GM19467 (cell line): ENCODE results near the gene SERPINH1.

Source experiments
- ATAC-seq: cut with Tn5 transposase; IDR thresholded peaks from one replicate; pipeline ENCODE4 v1.9.1; 2021; ENCODE audit warnings: mild to moderate bottlenecking, moderate library complexity; ENCODE audit not compliant: unreplicated experiment

SERPINH1 gene

GRCh38 chr11:75554258-75555022 is 7.6 kb upstream of the SERPINH1 start:
- no peak for ATAC-seq

- ATAC-seq: no peak
These were observed 6.8 kb upstream of the SERPINH1 start for GRCh38 chr11:75555079-75555811.

GRCh38 chr11:75556275-75556674 is 5.8 kb upstream of the SERPINH1 start:
- no peak for ATAC-seq

GRCh38 chr11:75557666-75558494 is 4.2 kb upstream of the SERPINH1 start:
- no peak for ATAC-seq

- ATAC-seq: no peak
These were observed 2.9 kb upstream of the SERPINH1 start for GRCh38 chr11:75558939-75559843.

GRCh38 chr11:75560644-75561043 is 1.4 kb upstream of the SERPINH1 start:
- no peak for ATAC-seq

- no peak for ATAC-seq
These were observed 516 bp upstream of the SERPINH1 start for GRCh38 chr11:75561426-75562047.

- ATAC-seq: no peak
These were observed 907 bp downstream of the SERPINH1 start for GRCh38 chr11:75562836-75563484.

GRCh38 chr11:75563501-75563977 is 1.5 kb downstream of the SERPINH1 start:
- no peak for ATAC-seq

GRCh38 chr11:75563978-75564552 is 2.0 kb downstream of the SERPINH1 start:
- no peak for ATAC-seq

- ATAC-seq: no peak
These were observed 3.3 kb downstream of the SERPINH1 start for GRCh38 chr11:75565221-75565814.

GRCh38 chr11:75565916-75566762 is 4.1 kb downstream of the SERPINH1 start:
- ATAC-seq: no peak

GRCh38 chr11:75566763-75567279 is 4.8 kb downstream of the SERPINH1 start:
- no peak for ATAC-seq

GRCh38 chr11:75567971-75568370 is 5.9 kb downstream of the SERPINH1 start:
- ATAC-seq: no peak

- ATAC-seq: no peak
These were observed 6.7 kb downstream of the SERPINH1 start for GRCh38 chr11:75568616-75569219.

- no peak for ATAC-seq
These were observed 8.6 kb downstream of the SERPINH1 start for GRCh38 chr11:75570559-75571139.

GRCh38 chr11:75571625-75572024 is 9.6 kb downstream of the SERPINH1 start:
- no peak for ATAC-seq
